Measurements from ENCODE around the gene TMEM132A.

TMEM132A gene

DNA sequence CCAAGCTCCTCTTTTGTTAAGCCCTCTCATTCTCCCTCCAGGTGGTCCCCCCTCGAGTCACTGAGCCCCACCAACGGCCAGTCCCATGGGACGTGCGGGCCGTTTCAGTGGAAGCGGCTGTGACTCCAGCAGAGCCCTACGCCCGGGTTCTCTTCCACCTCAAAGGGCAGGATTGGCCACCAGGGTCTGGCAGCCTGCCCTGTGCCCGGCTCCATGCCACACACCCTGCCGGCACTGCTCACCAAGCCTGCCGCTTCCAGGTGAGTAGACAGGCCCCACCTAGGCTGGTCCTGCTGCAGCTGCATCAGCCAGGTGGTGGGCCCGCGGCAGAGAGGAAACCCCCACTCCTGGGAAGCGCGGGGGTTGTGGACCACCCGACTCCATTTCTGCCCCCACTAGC is 3.3 kb downstream of the TMEM132A start:
- Histone ChIP-seq H3K4me3 (ENCODE audit: severe bottlenecking) (no peak overlapping the region), H3K36me3 (ENCODE audit: low read depth) (peaks cover 11% of the 10 kb centered on the region), H3K27me3 (ENCODE audit: insufficient read depth, poor library complexity, severe bottlenecking) (no peaks in the 10 kb centered on the region), H3K4me1 (ENCODE audit: insufficient read depth, poor library complexity, severe bottlenecking) (peaks cover 3% of the 10 kb centered on the region), H3K9me3 (ENCODE audit: severe bottlenecking) (no peaks in the 10 kb centered on the region), H3K27ac (ENCODE audit: poor library complexity, severe bottlenecking) (no peak overlapping the region)
- no peak for DNase-seq (ENCODE audit: low spot score)
- ATAC-seq (ENCODE audit: low read depth): no peak
- TF ChIP-seq, protein P1, sequence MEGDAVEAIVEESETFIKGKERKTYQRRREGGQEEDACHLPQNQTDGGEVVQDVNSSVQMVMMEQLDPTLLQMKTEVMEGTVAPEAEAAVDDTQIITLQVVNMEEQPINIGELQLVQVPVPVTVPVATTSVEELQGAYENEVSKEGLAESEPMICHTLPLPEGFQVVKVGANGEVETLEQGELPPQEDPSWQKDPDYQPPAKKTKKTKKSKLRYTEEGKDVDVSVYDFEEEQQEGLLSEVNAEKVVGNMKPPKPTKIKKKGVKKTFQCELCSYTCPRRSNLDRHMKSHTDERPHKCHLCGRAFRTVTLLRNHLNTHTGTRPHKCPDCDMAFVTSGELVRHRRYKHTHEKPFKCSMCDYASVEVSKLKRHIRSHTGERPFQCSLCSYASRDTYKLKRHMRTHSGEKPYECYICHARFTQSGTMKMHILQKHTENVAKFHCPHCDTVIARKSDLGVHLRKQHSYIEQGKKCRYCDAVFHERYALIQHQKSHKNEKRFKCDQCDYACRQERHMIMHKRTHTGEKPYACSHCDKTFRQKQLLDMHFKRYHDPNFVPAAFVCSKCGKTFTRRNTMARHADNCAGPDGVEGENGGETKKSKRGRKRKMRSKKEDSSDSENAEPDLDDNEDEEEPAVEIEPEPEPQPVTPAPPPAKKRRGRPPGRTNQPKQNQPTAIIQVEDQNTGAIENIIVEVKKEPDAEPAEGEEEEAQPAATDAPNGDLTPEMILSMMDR (IDR thresholded peaks at IDR 0.05; ENCODE audit: poor library complexity, severe bottlenecking): no peak

DNA sequence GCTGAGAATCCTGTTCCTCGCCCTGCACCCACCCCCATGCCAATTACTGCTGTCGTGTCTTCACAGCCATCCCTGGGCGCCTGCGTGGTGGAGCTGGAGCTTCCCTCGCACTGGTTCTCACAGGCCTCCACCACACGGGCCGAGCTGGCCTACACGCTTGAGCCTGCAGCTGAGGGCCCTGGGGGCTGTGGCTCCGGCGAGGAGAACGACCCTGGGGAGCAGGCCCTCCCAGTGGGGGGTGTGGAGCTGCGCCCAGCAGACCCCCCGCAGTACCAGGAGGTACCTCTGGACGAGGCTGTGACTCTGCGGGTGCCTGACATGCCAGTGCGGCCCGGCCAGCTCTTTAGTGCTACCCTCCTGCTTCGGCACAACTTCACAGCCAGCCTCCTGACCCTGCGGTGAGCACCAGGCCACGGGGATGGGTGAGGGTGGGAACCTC is 4.3 kb downstream of the TMEM132A start:
- DNase-seq (ENCODE audit: low spot score): no peak
- no peak overlapping the region for H3K4me3 ChIP-seq (ENCODE audit: severe bottlenecking)
- H3K36me3 ChIP-seq (ENCODE audit: low read depth): peaks cover 12% of the 10 kb centered on the region
- no peak overlapping the region for H3K27ac ChIP-seq (ENCODE audit: poor library complexity, severe bottlenecking)
- no peaks in the 10 kb centered on the region for H3K27me3 ChIP-seq (ENCODE audit: insufficient read depth, poor library complexity, severe bottlenecking)
- H3K9me3 ChIP-seq (ENCODE audit: severe bottlenecking): no peaks in the 10 kb centered on the region
- ATAC-seq (ENCODE audit: low read depth): no peak
- H3K4me1 ChIP-seq (ENCODE audit: insufficient read depth, poor library complexity, severe bottlenecking): peaks cover 3% of the 10 kb centered on the region
- TF ChIP-seq, protein P1 (IDR thresholded peaks at IDR 0.05; ENCODE audit: poor library complexity, severe bottlenecking): no peak

DNA sequence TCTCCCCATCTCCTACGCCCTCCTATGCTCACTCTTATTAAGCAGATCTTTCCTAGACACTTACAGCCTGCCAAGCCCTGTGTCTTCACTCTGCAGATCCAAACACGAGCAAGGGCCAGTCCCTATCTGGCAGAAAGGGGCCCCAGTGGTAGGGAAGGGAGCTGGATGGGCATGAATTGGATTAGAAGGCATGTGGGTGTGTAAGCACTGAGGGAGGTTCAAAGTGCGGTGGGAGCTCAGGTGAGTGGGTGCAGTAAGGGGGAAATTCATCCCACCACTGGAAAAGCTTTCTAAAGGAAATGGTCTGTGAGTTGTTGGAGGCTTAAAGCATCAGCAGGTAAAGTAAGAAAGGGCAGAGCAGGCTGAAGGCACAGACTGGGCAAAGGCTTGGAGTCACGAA is 5.5 kb downstream of the TMEM132A start:
- TF ChIP-seq, protein P1 (IDR thresholded peaks at IDR 0.05; ENCODE audit: poor library complexity, severe bottlenecking): no peak
- no peaks in the 10 kb centered on the region for H3K4me1 ChIP-seq (ENCODE audit: insufficient read depth, poor library complexity, severe bottlenecking)
- H3K27me3 ChIP-seq (ENCODE audit: insufficient read depth, poor library complexity, severe bottlenecking): no peaks in the 10 kb centered on the region
- H3K4me3 ChIP-seq (ENCODE audit: severe bottlenecking): no peak overlapping the region
- ATAC-seq (ENCODE audit: low read depth) (no peak), DNase-seq (ENCODE audit: low spot score) (no peak)
- no peak overlapping the region for H3K27ac ChIP-seq (ENCODE audit: poor library complexity, severe bottlenecking)
- no peaks in the 10 kb centered on the region for H3K9me3 ChIP-seq (ENCODE audit: severe bottlenecking)
- peaks cover 12% of the 10 kb centered on the region for H3K36me3 ChIP-seq (ENCODE audit: low read depth)

DNA sequence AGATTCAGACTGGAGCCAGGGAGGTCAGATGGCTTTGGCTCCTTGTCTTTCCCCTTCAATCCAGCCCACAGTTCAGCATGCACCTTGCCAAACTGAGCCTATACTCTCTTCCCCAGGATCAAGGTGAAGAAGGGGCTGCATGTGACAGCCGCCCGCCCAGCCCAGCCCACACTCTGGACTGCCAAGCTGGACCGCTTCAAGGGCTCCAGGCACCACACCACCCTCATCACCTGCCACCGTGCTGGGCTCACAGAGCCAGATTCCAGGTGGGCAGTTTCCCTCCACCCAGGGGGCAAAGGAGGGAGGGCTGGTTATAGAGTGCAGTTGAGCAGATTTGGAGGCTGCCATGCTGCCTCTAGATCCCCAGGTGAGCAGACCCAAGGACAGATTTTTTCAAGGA is 6.1 kb downstream of the TMEM132A start:
- Histone ChIP-seq H3K4me1 (ENCODE audit: insufficient read depth, poor library complexity, severe bottlenecking) (no peaks in the 10 kb centered on the region), H3K4me3 (ENCODE audit: severe bottlenecking) (no peak overlapping the region), H3K27me3 (ENCODE audit: insufficient read depth, poor library complexity, severe bottlenecking) (no peaks in the 10 kb centered on the region), H3K27ac (ENCODE audit: poor library complexity, severe bottlenecking) (no peak overlapping the region), H3K9me3 (ENCODE audit: severe bottlenecking) (no peaks in the 10 kb centered on the region), H3K36me3 (ENCODE audit: low read depth) (peaks cover 12% of the 10 kb centered on the region)
- no peak for DNase-seq (ENCODE audit: low spot score)
- TF ChIP-seq, protein P1 (IDR thresholded peaks at IDR 0.05; ENCODE audit: poor library complexity, severe bottlenecking): no peak
- no peak for ATAC-seq (ENCODE audit: low read depth)

DNA sequence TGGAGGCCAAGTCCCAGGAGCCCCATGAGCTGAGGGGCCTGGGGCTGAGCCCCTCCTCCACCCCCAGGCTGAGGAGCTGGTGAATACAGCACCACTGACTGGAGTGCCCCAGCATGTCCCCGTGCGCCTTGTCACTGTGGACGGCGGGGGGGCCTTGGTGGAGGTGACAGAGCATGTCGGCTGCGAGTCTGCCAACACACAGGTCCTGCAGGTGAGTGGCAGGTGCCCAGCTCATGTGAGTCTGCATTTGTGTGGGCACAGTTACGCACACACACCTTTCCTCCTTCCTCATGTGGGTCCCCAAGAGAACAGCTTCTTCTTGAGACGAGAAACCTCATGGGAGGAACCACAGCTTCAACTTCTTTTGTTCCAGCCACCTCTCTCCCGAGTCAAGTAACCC is 7.7 kb downstream of the TMEM132A start:
- no peak overlapping the region for H3K27ac ChIP-seq (ENCODE audit: poor library complexity, severe bottlenecking)
- ATAC-seq (ENCODE audit: low read depth): no peak
- no peaks in the 10 kb centered on the region for H3K9me3 ChIP-seq (ENCODE audit: severe bottlenecking)
- H3K4me3 ChIP-seq (ENCODE audit: severe bottlenecking): no peak overlapping the region
- peaks cover 12% of the 10 kb centered on the region for H3K36me3 ChIP-seq (ENCODE audit: low read depth)
- no peaks in the 10 kb centered on the region for H3K4me1 ChIP-seq (ENCODE audit: insufficient read depth, poor library complexity, severe bottlenecking)
- H3K27me3 ChIP-seq (ENCODE audit: insufficient read depth, poor library complexity, severe bottlenecking): no peaks in the 10 kb centered on the region
- no peak for DNase-seq (ENCODE audit: low spot score)
- TF ChIP-seq, protein P1 (IDR thresholded peaks at IDR 0.05; ENCODE audit: poor library complexity, severe bottlenecking): no peak
